Heart right ventricle (tissue), 16 donors: ENCODE data around the gene MRGPRF. TPM values are rescaled to one million over a fixed set of nuclear protein-coding genes. Genes with fewer than 3 reads are reported as not detected.

Experiments used
- ATAC-seq, 8 donors: fragments of 200-7000 bp; cut with Tn5 transposase; one replicate each; pipeline ENCODE4 v1.9.1; 2020; ENCODE audit warnings: mild to moderate bottlenecking in 8 of 8, moderate library complexity in 8 of 8, moderate number of reproducible peaks in 1 of 8
- DNase-seq, 2 donors: peaks; one replicate each; pipeline ENCODE4 v3.0.0-alpha.2; 2020
- H3K27ac ChIP-seq, 10 donors: fragments of 200-600 bp; sonication (generic) in 2 of 10; one replicate each; pipeline versions ENCODE4 v1.5.0 to v1.8.0; 2020 to 2022; ENCODE audit warnings: mild to moderate bottlenecking in 3 of 10
- H3K27me3 ChIP-seq, 7 donors: fragments of 200-600 bp; one replicate each; pipeline ENCODE4 v1.8.0; 2021 to 2022; ENCODE audit warnings: mild to moderate bottlenecking in 2 of 7
- H3K36me3 ChIP-seq, 9 donors: fragments of 200-600 bp; sonication (generic) in 1 of 9; one replicate each; pipeline versions ENCODE4 v1.5.0 to v1.8.0; 2020 to 2022; ENCODE audit warnings: mild to moderate bottlenecking in 2 of 9
- H3K4me1 ChIP-seq, 9 donors: fragments of 200-600 bp; sonication (generic) in 1 of 9; one replicate each; pipeline versions ENCODE4 v1.5.0 to v1.8.0; 2020 to 2022; ENCODE audit warnings: mild to moderate bottlenecking in 4 of 9
- H3K4me3 ChIP-seq, 10 donors: fragments of 200-600 bp; sonication (generic) in 2 of 10; one replicate each; pipeline versions ENCODE4 v1.5.0 to v1.8.0; 2020 to 2022; ENCODE audit warnings: mild to moderate bottlenecking in 7 of 10, moderate library complexity in 2 of 10
- H3K9me3 ChIP-seq, 11 donors: fragments of 200-600 bp in 10 of 11; sonication (generic) in 2 of 11; one replicate each; pipeline versions ENCODE4 v1.5.0 to v1.8.0; 2013 to 2022; ENCODE audit warnings: mild to moderate bottlenecking in 2 of 11, control low read depth in 1 of 11, moderate library complexity in 1 of 11
- CTCF ChIP-seq, 9 donors: fragments of 200-600 bp; sonication (generic) in 2 of 9; IDR thresholded peaks; one replicate each; pipeline versions ENCODE4 v1.5.0 to v1.8.0; 2021 to 2022; ENCODE audit warnings: antibody characterized with exemption in 9 of 9, mild to moderate bottlenecking in 5 of 9, moderate library complexity in 1 of 9
- WGBS, 2 donors: extraction: QIAGEN DNeasy Blood & Tissue Kit; methylation state at CpG; one replicate each; pipeline ENCODE4 v1.1.7; 2013; ENCODE audit warnings: inconsistent platforms in 1 of 2; 5-methylcytosine and 5-hydroxymethylcytosine counted together
- intact Hi-C, 10 donors: fragments of 100-400 bp; cut with DNase I; formaldehyde crosslinking; loops; one replicate each; pipeline versions ENCODE4 v1.11.1 to v1.14.2; 2022
- polyA plus RNA-seq, 2 donors: library from polyadenylated mRNA; stranded (reverse); fragments of 200-250 nt; gene quantifications; one replicate each; pipeline ENCODE4 v1.2.3, GENCODE V29; 2013
- total RNA-seq, 10 donors: library from RNA; stranded (reverse); fragmentation: NEBNext Ultra II Directional in 3 of 10; extraction: Animal tissue kit (Norgen Biotek cat#: 25700) in 3 of 10; gene quantifications; one replicate each; pipeline versions ENCODE4 v1.2.1 to v1.2.4, GENCODE V29; 2021 to 2023
- donor health status: Arrhythmogenic right ventricular cardiomyopathy.
- donor health status: ischemic (EF 13 %, LVEDD 7.1; RV severe dilation, severe dysfunction).
- donor health status: healthy with polysubstance abuse.
- donor health status: DM: no; HTN: yes; CAD: no.
- donor health status: DM: no; HTN: no; CAD: no.
- donor health status: ischemic (EF 25% LVEDD 6.9; RV normal size, moderate dysfunction).
- donor health status: ischemic (EF 25% LVEDD 5.7; RV mildly dilated, moderate dysfunction).
- donor health status: healthy.
- donor health status: DM: yes; HTN: yes; CAD: no.
- donor health status: Ischemic cardiomyopathy.
- donor health status: ischemic (EF 35%, LVEDD 5.7; RV mildly dilated, moderate dysfunction).
- donor health status: nonischemic (EF 11% LVEDD 7.7; RV severe dilation, severe dysfunction).
- donor health status: DM: yes; HTN: yes; CAD: no.
- donor health status: PGD.
- donor health status: ischemic (EF 29% LVEDD 5.4; RV normal size, mild dysfunction).
- donor health status: nonischemic (EF 23%, LVEDD 6.1; RV moderate dilation, normal function).

MRGPRF gene
- total and polyA plus RNA-seq, 12 donors, result 0.98 to 10.7 (median 2.4) TPM

GRCh38 chr11:68982134-68982533 lies 30.9 kb downstream of the MRGPRF start:
- Histone ChIP-seq H3K4me3 (no peak overlapping the region), H3K27ac (no peak overlapping the region), H3K36me3 (no peaks in the 10 kb centered on the region), H3K27me3 (no peaks in the 10 kb centered on the region), H3K4me1 (peaks cover 0 to 21% (median 10%) of the 10 kb centered on the region in 9 donors), H3K9me3 (peaks cover 0 to 23% (median 5%) of the 10 kb centered on the region in 11 donors)
- intact Hi-C loops, result no loop called here
- no peak for ATAC-seq
- no peak for TF ChIP-seq CTCF (IDR thresholded peaks at IDR 0.05)
- 91 to 95% methylated on average over 2 of the region's 2 CpGs for WGBS, 2 donors
- DNase-seq, result no peak

GRCh38 chr11:68980776-68981065 lies 32.3 kb downstream of the MRGPRF start, which contains the start of gene MRGPRD:
Gene MRGPRD, minus strand, starts transcription at chr11:68980986. Its CDS starts 0 bp downstream, at chr11:68980986.
- 89 to 91% methylated on average over 8 of the region's 8 CpGs for WGBS, 2 donors
- no peak for DNase-seq
- Histone ChIP-seq H3K27me3 (no peaks in the 10 kb centered on the region), H3K9me3 (peaks cover 0 to 8% (median 0%) of the 10 kb centered on the region in 11 donors), H3K4me1 (peaks cover 0 to 36% (median 15%) of the 10 kb centered on the region in 9 donors), H3K36me3 (no peaks in the 10 kb centered on the region), H3K4me3 (no peak within 1 kb of the TSS), H3K27ac (no peak within 1 kb of the TSS)
- intact Hi-C loops, result no loop called here
- ATAC-seq, result peak in 1 of 8 donors; percentile 31
- TF ChIP-seq CTCF (IDR thresholded peaks at IDR 0.05), result no peak

- intact Hi-C loops, result no loop called here
- Histone ChIP-seq H3K36me3 (no peaks in the 10 kb centered on the region), H3K27ac (no peak overlapping the region), H3K27me3 (no peaks in the 10 kb centered on the region), H3K4me1 (peaks cover 0 to 36% (median 15%) of the 10 kb centered on the region in 9 donors), H3K9me3 (peaks cover 0 to 7% (median 0%) of the 10 kb centered on the region in 11 donors), H3K4me3 (no peak overlapping the region)
- 89 to 90% methylated on average over 33 of the region's 33 CpGs for WGBS, 2 donors
- DNase-seq, result peak in 1 of 2 donors; percentile 3
- no peak for ATAC-seq
- no peak for TF ChIP-seq CTCF (IDR thresholded peaks at IDR 0.05)
Measured at GRCh38 chr11:68979931-68980775, 32.9 kb downstream of the MRGPRF start.

- Histone ChIP-seq H3K27ac (no peak overlapping the region), H3K4me1 (peaks cover 0 to 36% (median 15%) of the 10 kb centered on the region in 9 donors), H3K4me3 (no peak overlapping the region), H3K9me3 (peaks cover 0 to 7% (median 0%) of the 10 kb centered on the region in 11 donors), H3K36me3 (no peaks in the 10 kb centered on the region), H3K27me3 (no peaks in the 10 kb centered on the region)
- intact Hi-C loops, result no loop called here
- DNase-seq (peak in 1 of 2 donors; percentile 43), ATAC-seq (peak; percentile 24 to 81 (median 67))
- 59 to 64% methylated on average over 15 of the region's 15 CpGs for WGBS, 2 donors
- no peak for TF ChIP-seq CTCF (IDR thresholded peaks at IDR 0.05)
Measured at GRCh38 chr11:68978931-68979594, 34.0 kb downstream of the MRGPRF start.
